ENCODE results near the gene ERN1. TPM values are rescaled to one million over a fixed set of nuclear protein-coding genes. Genes with fewer than 3 reads are reported as not detected.
A peak's percentile ranks its signal among the peaks of the same experiment; 100 is the strongest.

Gene ERN1
- total and polyA plus RNA-seq, 10 donors = 3.1 to 65.4 (median 44.1) TPM

GRCh38 chr17:64075913-64076312 is 54.0 kb downstream of the ERN1 start:
- TF ChIP-seq POLR2A (IDR thresholded peaks at IDR 0.05) = no peak
- no peak for TF ChIP-seq POLR2AphosphoS5 (IDR thresholded peaks at IDR 0.05)
- TF ChIP-seq CTCF (IDR thresholded peaks at IDR 0.05 in 8 of 11, conservative IDR thresholded peaks at IDR 0.05 in 3 of 11) = no peak
- DNase-seq = no peak
- WGBS, 5 donors = 42 to 66% (median 52%) methylated on average over 3 of the region's 3 CpGs
- H3K4me1 ChIP-seq = peaks cover 9 to 62% (median 38%) of the 10 kb centered on the region in 6 donors
- H3K9me3 ChIP-seq = no peaks in the 10 kb centered on the region
- H3K27me3 ChIP-seq (replicated peaks in 1 of 7) = no peaks in the 10 kb centered on the region
- H3K4me3 ChIP-seq = peak overlapping the region in 1 of 8 donors; percentile 55
- peak overlapping the region in 7 of 8 donors; percentile 30 to 89 (median 81) for H3K27ac ChIP-seq
- peaks cover 0 to 89% (median 18%) of the 10 kb centered on the region in 6 donors for H3K36me3 ChIP-seq
- intact Hi-C loops (cut with DNase I; ENCODE audit: low total_unique reads) = no loop called here

GRCh38 chr17:64074704-64075426 is 55.1 kb downstream of the ERN1 start:
- Histone ChIP-seq H3K27ac (peak overlapping the region in 7 of 8 donors; percentile 30 to 89 (median 81)), H3K4me3 (peak overlapping the region in 1 of 8 donors; percentile 55), H3K27me3 (replicated peaks in 1 of 7) (no peaks in the 10 kb centered on the region), H3K9me3 (peaks cover 0 to 7% (median 5%) of the 10 kb centered on the region in 8 donors), H3K36me3 (peaks cover 0 to 95% (median 29%) of the 10 kb centered on the region in 6 donors), H3K4me1 (peaks cover 9 to 51% (median 36%) of the 10 kb centered on the region in 6 donors)
- no peak for TF ChIP-seq POLR2A (IDR thresholded peaks at IDR 0.05)
- no peak for TF ChIP-seq CTCF (IDR thresholded peaks at IDR 0.05 in 8 of 11, conservative IDR thresholded peaks at IDR 0.05 in 3 of 11)
- TF ChIP-seq POLR2AphosphoS5 (IDR thresholded peaks at IDR 0.05) = no peak
- intact Hi-C loops (cut with DNase I; ENCODE audit: low total_unique reads) = no loop called here
- 59 to 80% (median 63%) methylated on average over 6 of the region's 6 CpGs for WGBS, 5 donors
- DNase-seq = no peak

GRCh38 chr17:64073771-64074703 is 55.9 kb downstream of the ERN1 start:
- 41 to 60% (median 50%) methylated on average over 9 of the region's 9 CpGs for WGBS, 5 donors
- H3K27me3 ChIP-seq (replicated peaks in 1 of 7) = no peaks in the 10 kb centered on the region
- peak overlapping the region in 7 of 8 donors; percentile 30 to 89 (median 81) for H3K27ac ChIP-seq
- peaks cover 9 to 50% (median 36%) of the 10 kb centered on the region in 6 donors for H3K4me1 ChIP-seq
- intact Hi-C loops (cut with DNase I; ENCODE audit: low total_unique reads) = no loop called here
- DNase-seq = no peak
- H3K4me3 ChIP-seq = peak overlapping the region in 1 of 8 donors; percentile 43
- TF ChIP-seq CTCF (IDR thresholded peaks at IDR 0.05 in 8 of 11, conservative IDR thresholded peaks at IDR 0.05 in 3 of 11) (no peak), POLR2A (IDR thresholded peaks at IDR 0.05) (no peak), POLR2AphosphoS5 (IDR thresholded peaks at IDR 0.05) (no peak)
- H3K9me3 ChIP-seq = peaks cover 4 to 16% (median 13%) of the 10 kb centered on the region in 8 donors
- H3K36me3 ChIP-seq = peaks cover 0 to 95% (median 37%) of the 10 kb centered on the region in 6 donors
